K562 (cell line): ENCODE data around the gene CREB3L1. TPM values are rescaled to one million over a fixed set of nuclear protein-coding genes. Genes with fewer than 3 reads are reported as not detected.
"Not testable (repeated sequence)": the region's sequence is repeated elsewhere in the genome, so short reads cannot be mapped to it uniquely, and the experiment has no call there.

ENCODE experiments used
- ATAC-seq: fragments of 200-7000 bp; cut with Tn5 transposase; 3 replicates; pipeline ENCODE4 v1.9.1; 2020; ENCODE audit warnings: moderate library complexity
- BruUV-seq: library from RNA; stranded (reverse); fragments of 400-500 nt; replicated peaks from 2 replicates; lab custom pipeline; 2021; lab: Mats Ljungman, UMichigan
- CTCF ChIA-PET: fragments of 300-600 bp; formaldehyde crosslinking; extraction: SDS; loops from one replicate; lab custom pipeline; 2021; ENCODE audit warnings: low intra/inter-chr PET ratio; lab: Yijun Ruan, JAX
- POLR2A ChIA-PET: fragments of 300-600, 350-650 bp; sonication (Branson Sonifier 250); formaldehyde crosslinking; extraction: SDS; loops from one replicate; lab custom pipeline; 2021; ENCODE audit warnings: antibody characterized with exemption, inconsistent platforms; lab: Yijun Ruan, JAX
- DNase-seq, 4 experiments: peaks; one replicate each; pipeline versions ENCODE4 v3.0.0 to v3.0.0-alpha.2; 2011 to 2018; ENCODE audit warnings: low spot score in 3 of 4, mixed read lengths in 3 of 4; ENCODE audit errors: extremely low read depth in 1 of 4
- FAIRE-seq: peaks from 2 replicates; lab custom pipeline; 2011; peaks lifted over from hg19 to GRCh38; lab: Jason Lieb, UNC
- H2AFZ ChIP-seq: 2 replicates; pipeline ENCODE4 v1.6.0; 2011; ENCODE audit warnings: low read depth, low read length, control low read depth, inconsistent platforms
- H3K27ac ChIP-seq: fragments of 200-600 bp; 3 replicates; pipeline ENCODE4 v1.8.0; 2011; ENCODE audit warnings: low read depth, mild to moderate bottlenecking, control low read depth, inconsistent platforms, low read length, moderate library complexity, mixed read lengths; ENCODE audit errors: extremely low read depth
- H3K27me3 ChIP-seq, 2 experiments: fragments of 300-600 bp in 1 of 2; 2 replicates in 1 of 2; 3 replicates in 1 of 2; pipeline versions ENCODE4 v1.6.0 to v1.8.0; 2011; ENCODE audit warnings: inconsistent platforms in 2 of 2, low read length in 2 of 2, mild to moderate bottlenecking in 1 of 2, mixed read lengths in 1 of 2, moderate library complexity in 1 of 2; ENCODE audit not compliant: control insufficient read depth in 2 of 2, insufficient read depth in 2 of 2
- H3K36me3 ChIP-seq: fragments of 300-600 bp; 3 replicates; pipeline ENCODE4 v1.8.0; 2011; ENCODE audit warnings: mild to moderate bottlenecking, low read length, inconsistent platforms; ENCODE audit not compliant: control insufficient read depth, insufficient read depth
- H3K4me1 ChIP-seq, 2 experiments: fragments of 200-600 bp in 1 of 2; replicated peaks in 1 of 2; 2 replicates in 1 of 2; 3 replicates in 1 of 2; pipeline versions ENCODE4 v1.5.1 to v1.8.0; 2011; ENCODE audit warnings: inconsistent platforms in 2 of 2, low read length in 2 of 2, mild to moderate bottlenecking in 1 of 2, mixed read lengths in 1 of 2, moderate library complexity in 1 of 2; ENCODE audit not compliant: control insufficient read depth in 2 of 2, insufficient read depth in 2 of 2
- H3K4me2 ChIP-seq: 2 replicates; pipeline ENCODE4 v1.6.1; 2011; ENCODE audit warnings: low read length, control low read depth, inconsistent platforms, mixed read lengths; ENCODE audit not compliant: insufficient read depth
- H3K4me3 ChIP-seq: fragments of 200-600 bp; sonication (generic), shearing (Covaris generic); 2 replicates; pipeline ENCODE4 v1.5.1; 2016; ENCODE audit warnings: control low read depth, inconsistent platforms
- H3K79me2 ChIP-seq: fragments of 200-600 bp; 3 replicates; pipeline ENCODE4 v1.8.0; 2011; ENCODE audit warnings: low read length, inconsistent platforms; ENCODE audit not compliant: control insufficient read depth, insufficient read depth
- H3K9ac ChIP-seq, 2 experiments: 2 replicates each; pipeline versions ENCODE4 v1.6.0 to v1.6.1; 2011; ENCODE audit warnings: low read depth in 2 of 2, low read length in 2 of 2, control low read depth in 1 of 2, inconsistent platforms in 1 of 2, mild to moderate bottlenecking in 1 of 2, mixed read lengths in 1 of 2; ENCODE audit not compliant: insufficient read depth in 1 of 2
- H3K9me1 ChIP-seq: one replicate; pipeline ENCODE4 v1.6.0; 2011; ENCODE audit warnings: inconsistent platforms, mild to moderate bottlenecking, low read length, moderate library complexity; ENCODE audit not compliant: control insufficient read depth, insufficient read depth
- H3K9me3 ChIP-seq: replicated peaks from 2 replicates; pipeline ENCODE4 v1.5.1; 2011; ENCODE audit warnings: low read depth, low read length, inconsistent platforms; ENCODE audit not compliant: control insufficient read depth, insufficient read depth
- H4K20me1 ChIP-seq: replicated peaks from 2 replicates; pipeline ENCODE4 v1.6.1; 2011; ENCODE audit warnings: low read length, inconsistent platforms, mixed read lengths; ENCODE audit not compliant: control insufficient read depth, insufficient read depth
- ADNP ChIP-seq: fragments of 200-800 bp; sonication (Bioruptor generic); IDR thresholded peaks from 2 replicates; pipeline ENCODE4 v1.6.1; 2016; ENCODE audit warnings: missing genetic modification characterization, missing compliant biosample characterization
- BMI1 ChIP-seq: fragments of 150-350 bp; IDR thresholded peaks from 2 replicates; pipeline ENCODE4 v1.6.1; 2014; ENCODE audit warnings: low read length
- CBX2 ChIP-seq: fragments of 200-600 bp; sonication (generic); IDR thresholded peaks from one replicate; pipeline ENCODE4 v1.6.1; 2012; ENCODE audit warnings: mild to moderate bottlenecking, low read length, inconsistent platforms; ENCODE audit not compliant: insufficient read depth, poor library complexity, severe bottlenecking
- CEBPG ChIP-seq, 3 experiments: fragments of 200-800 bp in 1 of 3; sonication (Bioruptor generic) in 1 of 3; sonication (generic) in 1 of 3; formaldehyde crosslinking in 1 of 3; IDR thresholded peaks in 2 of 3; conservative IDR thresholded peaks in 1 of 3; 2 replicates each; pipeline versions ENCODE4 v1.6.1 to v1.8.0; 2016 to 2022; ENCODE audit warnings: missing compliant biosample characterization in 2 of 3, missing genetic modification characterization in 2 of 3, mild to moderate bottlenecking in 1 of 3, missing genetic modification reagents in 1 of 3
- CXXC5 ChIP-seq: fragments of 250-450 bp; sonication (Bioruptor Pico); IDR thresholded peaks from 2 replicates; pipeline ENCODE4 v1.8.0; 2022; ENCODE audit warnings: inconsistent platforms, mild to moderate bottlenecking, moderate library complexity
- NR2C1 ChIP-seq, 2 experiments: fragments of 450-650 bp; IDR thresholded peaks; 2 replicates each; pipeline ENCODE4 v1.6.1; 2017; ENCODE audit warnings: mild to moderate bottlenecking in 2 of 2, antibody characterized with exemption in 1 of 2, inconsistent platforms in 1 of 2, missing compliant biosample characterization in 1 of 2, missing genetic modification characterization in 1 of 2
- PHF8 ChIP-seq: fragments of 200-600 bp; sonication (generic); IDR thresholded peaks from 2 replicates; pipeline ENCODE4 v1.6.1; 2012; ENCODE audit warnings: mixed run types, mild to moderate bottlenecking, inconsistent platforms, low read length, moderate library complexity, borderline replicate concordance
- WGBS: fragments of 100-300 bp; shearing (Covaris generic); methylation state at CpG from one replicate; pipeline ENCODE4 v1.1.6; 2016; ENCODE audit warnings: low coverage, mixed read lengths; ENCODE audit not compliant: insufficient coverage; ENCODE audit errors: missing lambda C conversion rate; 5-methylcytosine and 5-hydroxymethylcytosine counted together
- in situ Hi-C: fragments of 300-500 bp; cut with MboI; formaldehyde crosslinking; loops from 4 replicates; pipeline ENCODE4 v1.15.0; 2018; ENCODE audit warnings: inconsistent platforms, mixed read lengths
- intact Hi-C: fragments of 100-400 bp; cut with micrococcal nuclease; formaldehyde crosslinking; loops from 2 replicates; pipeline ENCODE4 v1.14.2; 2022
- polyA plus RNA-seq, 8 experiments: library from polyadenylated mRNA; depleted of rRNA in 4 of 8; stranded (reverse) in 5 of 8; unstranded in 3 of 8; fragments of >200 nt; fragmentation: Nextera tagmentation in 2 of 8; fragmentation: Illumina TruSeq in 1 of 8; extraction: Ambion mirVana in 2 of 8; extraction: Trizol in 1 of 8; gene quantifications; 2 replicates each; pipeline versions ENCODE4 v1.2.1 to v1.2.3, GENCODE V29; 2011 to 2014; ENCODE audit warnings: inconsistent platforms in 1 of 8, missing spikeins in 1 of 8
- total RNA-seq, 7 experiments: library from RNA; depleted of rRNA in 6 of 7; stranded (reverse); fragments of >200 nt in 6 of 7; fragmentation: Illumina TruSeq in 2 of 7; extraction: Trizol in 2 of 7; gene quantifications; 2 replicates each; pipeline versions ENCODE4 v1.2.1 to v1.2.3, GENCODE V29; 2011 to 2021; ENCODE audit warnings: low replicate concordance in 1 of 7

CREB3L1 gene
- total and polyA plus RNA-seq, 9 of the 15 experiments (the other 6 are each of a cell fraction or from before 2014, with no cell fraction given): 1.2 to 27.6 (median 3.7) TPM

GRCh38 chr11:46304036-46304435 is 26.6 kb downstream of the CREB3L1 start:
- not testable (repeated sequence) for H3K27ac ChIP-seq; H4K20me1 ChIP-seq; TF ChIP-seq NR2C1 (tag; IDR thresholded peaks at IDR 0.05)
- peak; percentile 39 for ATAC-seq
- TF ChIP-seq NR2C1 (IDR thresholded peaks at IDR 0.05) (peak; percentile 65), CXXC5 (0 out of 2 replicates have a peak, but pooled peaks have one; percentile 18)
- TF ChIP-seq, all 486 proteins: peak for 2; not testable (repeated sequence) for 484
- intact Hi-C loops, H3K9ac ChIP-seq, CTCF ChIA-PET, H3K9me3 ChIP-seq, in situ Hi-C loops, H2AFZ ChIP-seq, H3K79me2 ChIP-seq, BruUV-seq, H3K4me3 ChIP-seq, H3K27me3 ChIP-seq, H3K4me2 ChIP-seq, H3K9me1 ChIP-seq: not testable (repeated sequence)
- POLR2A ChIA-PET: interaction anchor here (0.6 to 1.7 kb wide), 5 partner anchors 9 to 314 kb away, joined by 3 to 9 read pairs (median 5); no protein-coding TSS in a partner anchor
- whole genome bisulfite sequencing: 50% methylated on average over 11 of the region's 12 CpGs
- Histone ChIP-seq H3K4me1 (peaks cover 7 to 32% of the 10 kb centered on the region in 2 experiments; a peak in 4 of 5 replicates), H3K36me3 (peaks cover 25% of the 10 kb centered on the region; the same call in 2 of the 3 replicates)
- FAIRE-seq (peak; percentile 49), DNase-seq (peak in 1 of 4 experiments; percentile 44)

- H3K36me3 ChIP-seq: peaks cover 26% of the 10 kb centered on the region; the same call in 2 of the 3 replicates
- CTCF ChIA-PET: no interaction called here
- no peaks in the 10 kb centered on the region for H4K20me1 ChIP-seq
- POLR2A ChIA-PET: interaction anchor here (0.6 to 1.7 kb wide), 3 partner anchors 9 to 313 kb away, joined by 3 to 9 read pairs (median 5); no protein-coding TSS in a partner anchor
- no peak overlapping the region for H3K4me2 ChIP-seq
- DNase-seq (no peak), FAIRE-seq (no peak), ATAC-seq (no peak)
- H3K9me3 ChIP-seq: no peaks in the 10 kb centered on the region
- no peak overlapping the region for H3K27ac ChIP-seq
- no peak for TF ChIP-seq PHF8
- no peak for TF ChIP-seq CEBPG (CRISPR knock-in tag; IDR thresholded peaks at IDR 0.05)
- no peak for TF ChIP-seq CEBPG (tag; conservative IDR thresholded peaks at IDR 0.05 in 1 of 2, IDR thresholded peaks at IDR 0.05 in 1 of 2)
- TF ChIP-seq CBX2: no peak
- no peak for TF ChIP-seq BMI1
- no peak for TF ChIP-seq ADNP
- WGBS: 75% methylated on average over 7 of the region's 10 CpGs
- peak overlapping the region in 1 of 2 experiments; percentile 76; a peak in 1 of 4 replicates for H3K9ac ChIP-seq
- in situ Hi-C loops (no loop called here), intact Hi-C loops (no loop called here)
- no peaks in the 10 kb centered on the region for H3K9me1 ChIP-seq
- no peaks in the 10 kb centered on the region for H3K79me2 ChIP-seq
- no peak overlapping the region for H3K4me3 ChIP-seq
- no peak overlapping the region for H2AFZ ChIP-seq
- BruUV-seq: no TSS peak
- H3K4me1 ChIP-seq: peaks cover 13 to 37% of the 10 kb centered on the region in 2 experiments
- no peaks in the 10 kb centered on the region for H3K27me3 ChIP-seq
Observed at GRCh38 chr11:46304605-46305179, 27.2 kb downstream of the CREB3L1 start.
